CD4-positive, alpha-beta T cell (primary cell): ENCODE data around the gene ZNF483. TPM values are rescaled to one million over a fixed set of nuclear protein-coding genes. Genes with fewer than 3 reads are reported as not detected.
A peak's percentile ranks its signal among the peaks of the same experiment; 100 is the strongest.
"Not testable (repeated sequence)": the region's sequence is repeated elsewhere in the genome, so short reads cannot be mapped to it uniquely, and the experiment has no call there.

Experiments
- ATAC-seq: fragments of 200-7000 bp; cut with Tn5 transposase; one replicate; pipeline ENCODE4 v1.10.0; 2022; ENCODE audit warnings: mild to moderate bottlenecking; ENCODE audit not compliant: poor library complexity
- CTCF ChIA-PET: fragments of 350-600 bp; sonication (Branson Sonifier 250); formaldehyde crosslinking; loops from one replicate; lab custom pipeline; 2021; ENCODE audit warnings: antibody characterized with exemption, inconsistent platforms; lab: Charles Lee
- POLR2A ChIA-PET: fragments of 350-600 bp; sonication (Branson Sonifier 250); formaldehyde crosslinking; loops from one replicate; lab custom pipeline; 2021; ENCODE audit warnings: antibody characterized with exemption, inconsistent platforms; lab: Charles Lee
- DNase-seq, 14 experiments: peaks; one replicate each; pipeline ENCODE4 v3.0.0-alpha.2; 2013 to 2020; ENCODE audit warnings: mixed read lengths in 2 of 14
- H3K27ac ChIP-seq, 2 donors: one replicate each; pipeline versions ENCODE4 v1.5.1 to v1.7.0; 2013; ENCODE audit warnings: low read length in 2 of 2, low read depth in 1 of 2, mild to moderate bottlenecking in 1 of 2
- H3K27me3 ChIP-seq, 2 experiments: 1 replicate in 1 of 2; 2 replicates in 1 of 2; pipeline versions ENCODE4 v1.6.1 to v1.7.0; 2013; ENCODE audit warnings: low read length in 2 of 2, control low read depth in 1 of 2, mild to moderate bottlenecking in 1 of 2, moderate library complexity in 1 of 2; ENCODE audit not compliant: insufficient read depth in 2 of 2, control insufficient read depth in 1 of 2
- H3K36me3 ChIP-seq: one replicate; pipeline ENCODE4 v1.6.1; 2013; ENCODE audit warnings: low read length, control low read depth; ENCODE audit not compliant: insufficient read depth
- H3K4me1 ChIP-seq: one replicate; pipeline ENCODE4 v1.6.1; 2013; ENCODE audit warnings: low read length, control low read depth; ENCODE audit not compliant: insufficient read depth
- H3K4me3 ChIP-seq: one replicate; pipeline ENCODE4 v1.5.1; 2013; ENCODE audit warnings: mild to moderate bottlenecking, low read length, moderate library complexity
- H3K9me3 ChIP-seq, 2 experiments: 1 replicate in 1 of 2; 2 replicates in 1 of 2; pipeline versions ENCODE4 v1.6.1 to v1.7.0; 2013; ENCODE audit warnings: low read length in 2 of 2, mild to moderate bottlenecking in 2 of 2, control low read depth in 1 of 2, moderate library complexity in 1 of 2; ENCODE audit not compliant: control insufficient read depth in 1 of 2, insufficient read depth in 1 of 2
- H3K27ac Mint-ChIP-seq: one replicate; pipeline ENCODE4 v1.8.0; 2020; ENCODE audit warnings: mixed read lengths
- H3K27me3 Mint-ChIP-seq: one replicate; pipeline ENCODE4 v1.8.0; 2021; ENCODE audit warnings: mixed read lengths
- H3K36me3 Mint-ChIP-seq: one replicate; pipeline ENCODE4 v1.8.0; 2021; ENCODE audit warnings: low read depth, mixed read lengths
- H3K4me1 Mint-ChIP-seq: one replicate; pipeline ENCODE4 v1.8.0; 2021; ENCODE audit warnings: low read depth, mixed read lengths
- H3K4me3 Mint-ChIP-seq: one replicate; pipeline ENCODE4 v1.8.0; 2020; ENCODE audit warnings: mild to moderate bottlenecking, mixed read lengths
- H3K9me3 Mint-ChIP-seq: one replicate; pipeline ENCODE4 v1.8.0; 2020; ENCODE audit warnings: mixed read lengths
- CTCF ChIP-seq: fragments of 200-600 bp; IDR thresholded peaks from one replicate; pipeline ENCODE4 v1.8.0; 2022; ENCODE audit warnings: antibody characterized with exemption, mild to moderate bottlenecking
- intact Hi-C, 2 experiments: fragments of 100-400 bp; cut with DNase I in 1 of 2; cut with micrococcal nuclease in 1 of 2; formaldehyde crosslinking; loops; one replicate each; pipeline versions ENCODE4 v1.15.1 to v1.9.0; 2023 to 2025; cut with DNase I, micrococcal nuclease
- total RNA-seq, 174 experiments: library from RNA in 2 of 174; stranded (reverse) in 2 of 174; gene quantifications; one replicate each; pipeline ENCODE4 v1.2.3 and lab custom pipeline; 2021 to 2026

The ZNF483 gene
- total RNA-seq, 2 experiments from 2014 or later, result 28.5 to 32.9 TPM

- H3K27ac ChIP-seq, result peak within 1 kb of the TSS; percentile 62 to 78
- H3K27me3 Mint-ChIP-seq, result no peaks in the 10 kb centered on the region
- peaks cover 26% of the 10 kb centered on the region for H3K4me1 Mint-ChIP-seq
- no peaks in the 10 kb centered on the region for H3K9me3 Mint-ChIP-seq
- H3K4me1 ChIP-seq, result peaks cover 12% of the 10 kb centered on the region
- ATAC-seq (peak; percentile 60), DNase-seq (peak; percentile 27 to 83 (median 48))
- CTCF ChIA-PET, result interaction anchor here (1.0 kb wide), 1 partner anchor 42 kb away, joined by 4 read pairs; the partner anchor contains the start of gene ZNF483
- intact Hi-C loops, result loop anchor here (1.0 to 10.0 kb wide), 7 partner anchors 41 to 1738 kb away; partner anchors contain the start of genes ZNF483 (in 2 of the 2), DNAJC25 (in 1 of the 2), FKBP15 (in 1 of the 2) and KIAA1958 (in 1 of the 2)
- POLR2A ChIA-PET, result interaction anchor here (0.6 to 3.7 kb wide), 8 partner anchors 10 to 1004 kb away, joined by 3 to 46 read pairs (median 4); partner anchors contain the start of genes DNAJC25, HSDL2 and ZNF483
- H3K4me3 ChIP-seq, result peak within 1 kb of the TSS; percentile 95
- peaks cover 11% of the 10 kb centered on the region for H3K36me3 Mint-ChIP-seq
- H3K36me3 ChIP-seq, result no peaks in the 10 kb centered on the region
- H3K9me3 ChIP-seq, result no peaks in the 10 kb centered on the region
- peak within 1 kb of the TSS; percentile 83 for H3K27ac Mint-ChIP-seq
- TF ChIP-seq CTCF, result no peak
- H3K4me3 Mint-ChIP-seq, result peak within 1 kb of the TSS; percentile 86
- no peaks in the 10 kb centered on the region for H3K27me3 ChIP-seq
These were observed 41.0 kb upstream of the ZNF483 start, which contains the start of gene ECPAS for GRCh38 chr9:111483858-111484571. TSS of gene ECPAS (minus strand) at chr9:111484383. CDS start at chr9:111472918, 11,465 bp downstream.

- peak overlapping the region; percentile 86 for H3K4me3 Mint-ChIP-seq
- no peaks in the 10 kb centered on the region for H3K36me3 ChIP-seq
- no peaks in the 10 kb centered on the region for H3K9me3 ChIP-seq
- TF ChIP-seq CTCF, result no peak
- H3K27ac ChIP-seq, result peak overlapping the region; percentile 62 to 72
- ChIA-PET CTCF (no interaction called here), POLR2A (interaction anchor here (0.6 to 3.7 kb wide), 3 partner anchors 42 to 1004 kb away, joined by 3 to 46 read pairs (median 3); partner anchors contain the start of gene ZNF483)
- intact Hi-C loops, result loop anchor here (1.0 to 10.0 kb wide), 6 partner anchors 41 to 1738 kb away; partner anchors contain the start of genes DNAJC25 (in 1 of the 2), FKBP15 (in 1 of the 2), KIAA1958 (in 1 of the 2) and PTBP3 (in 1 of the 2)
- no peaks in the 10 kb centered on the region for H3K9me3 Mint-ChIP-seq
- H3K27me3 ChIP-seq, result no peaks in the 10 kb centered on the region
- peaks cover 12% of the 10 kb centered on the region for H3K4me1 ChIP-seq
- ATAC-seq, result no peak
- no peaks in the 10 kb centered on the region for H3K27me3 Mint-ChIP-seq
- H3K36me3 Mint-ChIP-seq, result peaks cover 11% of the 10 kb centered on the region
- H3K4me1 Mint-ChIP-seq, result peaks cover 25% of the 10 kb centered on the region
- H3K27ac Mint-ChIP-seq, result peak overlapping the region; percentile 83
- H3K4me3 ChIP-seq, result peak overlapping the region; percentile 68
- no peak for DNase-seq
These were observed 40.4 kb upstream of the ZNF483 start for GRCh38 chr9:111484572-111484894.

- H3K36me3 Mint-ChIP-seq, H3K9me3 ChIP-seq, CTCF ChIA-PET, H3K4me1 Mint-ChIP-seq, POLR2A ChIA-PET, H3K4me3 Mint-ChIP-seq, H3K36me3 ChIP-seq, H3K27me3 Mint-ChIP-seq, ATAC-seq, H3K4me1 ChIP-seq, H3K27ac Mint-ChIP-seq, H3K27ac ChIP-seq, H3K9me3 Mint-ChIP-seq, intact Hi-C loops, H3K4me3 ChIP-seq, H3K27me3 ChIP-seq, DNase-seq: not testable (repeated sequence)
These were observed 27.8 kb upstream of the ZNF483 start for GRCh38 chr9:111497196-111497595.
